GM21360 (cell line): ENCODE data around the gene CHD3.

Source experiments
- ATAC-seq: cut with Tn5 transposase; IDR thresholded peaks from one replicate; pipeline ENCODE4 v1.9.1; 2021; ENCODE audit warnings: mild to moderate bottlenecking, moderate library complexity; ENCODE audit not compliant: unreplicated experiment

The CHD3 gene

GRCh38 chr17:7888184-7888920 is at the start of gene CHD3:
Gene CHD3 (plus strand): TSS chr17:7888789. CDS start chr17:7889001, 212 bp downstream.
- ATAC-seq, result no peak

- no peak for ATAC-seq
Measured at GRCh38 chr17:7839190-7839875, 49.3 kb upstream of the CHD3 start.

GRCh38 chr17:7839876-7840261 is 48.7 kb upstream of the CHD3 start:
- ATAC-seq, result no peak

- no peak for ATAC-seq
Measured at GRCh38 chr17:7840441-7840840, 48.1 kb upstream of the CHD3 start.

- no peak for ATAC-seq
Measured at GRCh38 chr17:7840875-7841274, 47.7 kb upstream of the CHD3 start.

- no peak for ATAC-seq
Measured at GRCh38 chr17:7841396-7841914, 47.1 kb upstream of the CHD3 start.

GRCh38 chr17:7841915-7842379 is 46.6 kb upstream of the CHD3 start:
- no peak for ATAC-seq

- no peak for ATAC-seq
Measured at GRCh38 chr17:7842380-7843256, 46.0 kb upstream of the CHD3 start.

GRCh38 chr17:7843257-7843535 is 45.4 kb upstream of the CHD3 start:
- ATAC-seq, result peak; percentile 3

GRCh38 chr17:7843536-7844291 is 44.9 kb upstream of the CHD3 start:
- peak; percentile 19 for ATAC-seq

GRCh38 chr17:7844292-7845154 is 44.1 kb upstream of the CHD3 start:
- peak; percentile 30 for ATAC-seq

GRCh38 chr17:7845359-7846062 is 43.1 kb upstream of the CHD3 start:
- ATAC-seq, result no peak

GRCh38 chr17:7846063-7846735 is 42.4 kb upstream of the CHD3 start:
- ATAC-seq, result no peak

- ATAC-seq, result no peak
Measured at GRCh38 chr17:7846765-7847661, 41.6 kb upstream of the CHD3 start.

GRCh38 chr17:7848131-7848579 is 40.4 kb upstream of the CHD3 start:
- no peak for ATAC-seq

- no peak for ATAC-seq
Measured at GRCh38 chr17:7848739-7849129, 39.9 kb upstream of the CHD3 start.

- no peak for ATAC-seq
Measured at GRCh38 chr17:7849130-7849750, 39.3 kb upstream of the CHD3 start.
